Tibial artery (tissue), 4 donors: ENCODE measurements around the gene CHRD.

Experiments used
- DNase-seq, 2 donors: peaks; one replicate each; pipeline ENCODE4 v3.0.0-alpha.2; 2019
- H3K27ac ChIP-seq, 2 donors: fragments of 200-600 bp; sonication (generic) in 1 of 2; 1 replicate in 1 of 2; 2 replicates in 1 of 2; pipeline ENCODE4 v1.5.1; 2018 to 2019; ENCODE audit warnings: mild to moderate bottlenecking in 1 of 2
- H3K27me3 ChIP-seq, 2 donors: fragments of 200-600 bp; sonication (generic) in 1 of 2; one replicate each; pipeline versions ENCODE4 v1.5.1 to v1.6.0; 2016 to 2019
- H3K36me3 ChIP-seq, 3 donors: fragments of 200-600 bp; sonication (generic) in 2 of 3; one replicate each; pipeline ENCODE4 v1.5.1; 2016 to 2019; ENCODE audit warnings: mild to moderate bottlenecking in 2 of 3
- H3K4me1 ChIP-seq, 4 donors: fragments of 200-600 bp; sonication (generic) in 2 of 4; 1 replicate in 3 of 4; 2 replicates in 1 of 4; pipeline ENCODE4 v1.5.1; 2016 to 2019
- H3K4me3 ChIP-seq, 2 donors: fragments of 200-600 bp; sonication (generic) in 1 of 2; 1 replicate in 1 of 2; 2 replicates in 1 of 2; pipeline ENCODE4 v1.5.1; 2018 to 2019; ENCODE audit warnings: mild to moderate bottlenecking in 2 of 2
- H3K9me3 ChIP-seq, 3 donors: fragments of 200-600 bp; sonication (generic) in 1 of 3; one replicate each; pipeline ENCODE4 v1.5.1; 2016 to 2019
- CTCF ChIP-seq, 2 experiments: fragments of 200-600 bp in 1 of 2; fragments of 450-650 bp in 1 of 2; IDR thresholded peaks; one replicate each; pipeline ENCODE4 v1.5.1; 2017 to 2019; ENCODE audit warnings: antibody characterized with exemption in 2 of 2, mild to moderate bottlenecking in 1 of 2, moderate library complexity in 1 of 2
- intact Hi-C: fragments of 100-400 bp; cut with DNase I; formaldehyde crosslinking; loops from one replicate; pipeline ENCODE4 v1.15.0; 2023; ENCODE audit warnings: low total_unique reads

Gene CHRD

GRCh38 chr3:184372911-184373310 lies 6.9 kb upstream of the CHRD start:
- intact Hi-C loops = loop anchor here (5.0 to 10.0 kb wide), 3 partner anchors 94 to 172 kb away; no protein-coding TSS in a partner anchor
- DNase-seq = no peak
- H3K9me3 ChIP-seq = no peaks in the 10 kb centered on the region
- no peaks in the 10 kb centered on the region for H3K27me3 ChIP-seq
- H3K36me3 ChIP-seq = peaks cover 0 to 4% (median 0%) of the 10 kb centered on the region in 3 donors
- peaks cover 0 to 39% (median 20%) of the 10 kb centered on the region in 4 donors for H3K4me1 ChIP-seq
- no peak overlapping the region for H3K4me3 ChIP-seq
- no peak overlapping the region for H3K27ac ChIP-seq
- TF ChIP-seq CTCF (IDR thresholded peaks at IDR 0.05) = no peak

GRCh38 chr3:184373422-184373821 lies 6.4 kb upstream of the CHRD start:
- Histone ChIP-seq H3K4me1 (peaks cover 0 to 34% (median 18%) of the 10 kb centered on the region in 4 donors), H3K27me3 (peaks cover 0 to 3% of the 10 kb centered on the region in 2 donors), H3K4me3 (no peak overlapping the region), H3K9me3 (no peaks in the 10 kb centered on the region), H3K27ac (no peak overlapping the region), H3K36me3 (no peaks in the 10 kb centered on the region)
- TF ChIP-seq CTCF (IDR thresholded peaks at IDR 0.05) = no peak
- DNase-seq = peak in 1 of 2 donors; percentile 49
- intact Hi-C loops = loop anchor here (5.0 to 10.0 kb wide), 3 partner anchors 94 to 171 kb away; no protein-coding TSS in a partner anchor

GRCh38 chr3:184375747-184376461 lies 4.0 kb upstream of the CHRD start:
- Histone ChIP-seq H3K4me1 (peaks cover 0 to 23% (median 11%) of the 10 kb centered on the region in 4 donors), H3K4me3 (no peak overlapping the region), H3K27me3 (peaks cover 0 to 3% of the 10 kb centered on the region in 2 donors), H3K9me3 (no peaks in the 10 kb centered on the region), H3K27ac (no peak overlapping the region), H3K36me3 (no peaks in the 10 kb centered on the region)
- no peak for TF ChIP-seq CTCF (IDR thresholded peaks at IDR 0.05)
- intact Hi-C loops = loop anchor here (10.0 kb wide), 1 partner anchor 169 kb away; no protein-coding TSS in a partner anchor
- DNase-seq = no peak

GRCh38 chr3:184377374-184377773 lies 2.5 kb upstream of the CHRD start:
- Histone ChIP-seq H3K4me1 (peaks cover 0 to 24% (median 16%) of the 10 kb centered on the region in 4 donors), H3K27me3 (peaks cover 0 to 3% of the 10 kb centered on the region in 2 donors), H3K27ac (no peak overlapping the region), H3K4me3 (no peak overlapping the region), H3K36me3 (no peaks in the 10 kb centered on the region), H3K9me3 (no peaks in the 10 kb centered on the region)
- no peak for DNase-seq
- intact Hi-C loops = loop anchor here (10.0 kb wide), 1 partner anchor 167 kb away; no protein-coding TSS in a partner anchor
- TF ChIP-seq CTCF (IDR thresholded peaks at IDR 0.05) = no peak

- intact Hi-C loops = loop anchor here (10.0 kb wide), 1 partner anchor 167 kb away; no protein-coding TSS in a partner anchor
- H3K27me3 ChIP-seq = peaks cover 0 to 3% of the 10 kb centered on the region in 2 donors
- no peak for DNase-seq
- H3K36me3 ChIP-seq = no peaks in the 10 kb centered on the region
- no peak within 1 kb of the TSS for H3K4me3 ChIP-seq
- peak within 1 kb of the TSS; percentile 67 to 72 for H3K27ac ChIP-seq
- TF ChIP-seq CTCF (IDR thresholded peaks at IDR 0.05) = no peak
- H3K9me3 ChIP-seq = no peaks in the 10 kb centered on the region
- peaks cover 0 to 24% (median 16%) of the 10 kb centered on the region in 4 donors for H3K4me1 ChIP-seq
Measured at GRCh38 chr3:184377882-184378445, 1.9 kb upstream of the CHRD start, which contains the start of gene THPO. Gene THPO, minus strand, starts transcription at chr3:184378207. Its CDS starts 1,948 bp downstream, at chr3:184376259.
